Esophagus muscularis mucosa (tissue), 4 donors: ENCODE measurements around the gene ST8SIA6.

Experiments used
- EP300 ChIP-seq: sonication (generic); formaldehyde crosslinking; IDR thresholded peaks from one replicate; pipeline ENCODE4 v1.6.1; 2017; ENCODE audit warnings: antibody characterized with exemption
- POLR2A ChIP-seq: fragments of 450-650 bp; IDR thresholded peaks from one replicate; pipeline ENCODE4 v1.6.1; 2017; ENCODE audit warnings: antibody characterized with exemption, moderate library complexity, mild to moderate bottlenecking, low read depth
- POLR2AphosphoS5 ChIP-seq, 2 donors: sonication (generic); formaldehyde crosslinking; IDR thresholded peaks; one replicate each; pipeline ENCODE4 v1.6.1; 2017; ENCODE audit warnings: antibody characterized with exemption in 2 of 2
- TF ChIP-seq, protein P1 (sequence below), 3 experiments: fragments of 200-600 bp in 2 of 3; fragments of 450-650 bp in 1 of 3; sonication (generic) in 2 of 3; IDR thresholded peaks; one replicate each; pipeline ENCODE4 v1.5.1; 2017 to 2019; ENCODE audit warnings: antibody characterized with exemption in 3 of 3, mild to moderate bottlenecking in 2 of 3, moderate library complexity in 1 of 3

DNA sequence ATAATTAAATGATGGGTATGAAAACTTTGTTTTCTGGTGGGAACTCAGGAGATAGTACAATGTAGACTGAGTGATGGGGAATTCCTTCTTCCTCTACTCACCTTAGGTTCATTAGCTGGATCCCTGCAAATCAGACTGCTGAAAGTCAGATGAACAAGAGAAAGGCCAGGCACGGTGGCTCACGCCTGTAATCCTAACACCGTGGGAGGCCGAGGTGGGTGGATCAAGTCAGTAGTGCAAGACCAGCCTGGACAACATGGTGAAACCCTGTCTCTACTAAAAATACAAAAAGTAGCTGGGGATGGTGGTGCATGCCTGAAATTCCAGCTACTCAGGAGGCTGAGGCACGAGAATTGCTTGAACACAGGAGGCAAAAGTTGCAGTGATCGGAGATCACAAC lies 28.7 kb upstream of the ST8SIA6 start:
- TF ChIP-seq, protein P1, sequence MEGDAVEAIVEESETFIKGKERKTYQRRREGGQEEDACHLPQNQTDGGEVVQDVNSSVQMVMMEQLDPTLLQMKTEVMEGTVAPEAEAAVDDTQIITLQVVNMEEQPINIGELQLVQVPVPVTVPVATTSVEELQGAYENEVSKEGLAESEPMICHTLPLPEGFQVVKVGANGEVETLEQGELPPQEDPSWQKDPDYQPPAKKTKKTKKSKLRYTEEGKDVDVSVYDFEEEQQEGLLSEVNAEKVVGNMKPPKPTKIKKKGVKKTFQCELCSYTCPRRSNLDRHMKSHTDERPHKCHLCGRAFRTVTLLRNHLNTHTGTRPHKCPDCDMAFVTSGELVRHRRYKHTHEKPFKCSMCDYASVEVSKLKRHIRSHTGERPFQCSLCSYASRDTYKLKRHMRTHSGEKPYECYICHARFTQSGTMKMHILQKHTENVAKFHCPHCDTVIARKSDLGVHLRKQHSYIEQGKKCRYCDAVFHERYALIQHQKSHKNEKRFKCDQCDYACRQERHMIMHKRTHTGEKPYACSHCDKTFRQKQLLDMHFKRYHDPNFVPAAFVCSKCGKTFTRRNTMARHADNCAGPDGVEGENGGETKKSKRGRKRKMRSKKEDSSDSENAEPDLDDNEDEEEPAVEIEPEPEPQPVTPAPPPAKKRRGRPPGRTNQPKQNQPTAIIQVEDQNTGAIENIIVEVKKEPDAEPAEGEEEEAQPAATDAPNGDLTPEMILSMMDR (IDR thresholded peaks at IDR 0.05) = no peak
- TF ChIP-seq POLR2A = no peak
- no peak for TF ChIP-seq EP300
- TF ChIP-seq POLR2AphosphoS5 (IDR thresholded peaks at IDR 0.05) = no peak
